Panc1 (cell line): ENCODE measurements around the gene ME1. TPM values are rescaled to one million over a fixed set of nuclear protein-coding genes. Genes with fewer than 3 reads are reported as not detected.

ENCODE experiments used
- ATAC-seq: fragments of 200-7000 bp; cut with Tn5 transposase; 2 replicates; pipeline ENCODE4 v1.9.1; 2020; ENCODE audit warnings: mild to moderate bottlenecking, moderate library complexity
- BruUV-seq: library from RNA; stranded (reverse); fragments of 400-500 nt; replicated peaks from 2 replicates; lab custom pipeline; 2021; lab: Mats Ljungman, UMichigan
- CTCF ChIA-PET: fragments of 300-600 bp; sonication (Branson Sonifier 250); formaldehyde crosslinking; loops from one replicate; lab custom pipeline; 2022; ENCODE audit warnings: antibody characterized with exemption; lab: Charles Lee
- POLR2A ChIA-PET: fragments of 300-600 bp; sonication (Branson Sonifier 250); formaldehyde crosslinking; loops from one replicate; lab custom pipeline; 2022; ENCODE audit warnings: antibody characterized with exemption; lab: Charles Lee
- DNase-seq: peaks from one replicate; pipeline ENCODE4 v3.0.0-alpha.2; 2010; ENCODE audit warnings: low read depth, low spot score
- H3K27ac ChIP-seq: 2 replicates; pipeline ENCODE4 v1.5.1; 2011; ENCODE audit warnings: mild to moderate bottlenecking, low read length, inconsistent platforms
- H3K27me3 ChIP-seq: fragments of 200-500 bp; sonication (Bioruptor generic); 2 replicates; pipeline ENCODE4 v1.6.0; 2014; ENCODE audit warnings: low read length, inconsistent platforms; ENCODE audit not compliant: control insufficient read depth, insufficient read depth
- H3K36me3 ChIP-seq: fragments of 200-500 bp; sonication (Bioruptor generic); 2 replicates; pipeline ENCODE4 v1.5.1; 2014; ENCODE audit warnings: inconsistent platforms, mild to moderate bottlenecking, low read length, moderate library complexity; ENCODE audit not compliant: control insufficient read depth, insufficient read depth
- H3K4me1 ChIP-seq: 2 replicates; pipeline ENCODE4 v1.5.1; 2011; ENCODE audit warnings: inconsistent platforms, mild to moderate bottlenecking, low read length, moderate library complexity; ENCODE audit not compliant: control insufficient read depth, insufficient read depth
- H3K4me3 ChIP-seq, 2 experiments: 2 replicates each; pipeline ENCODE4 v1.5.1; 2011 to 2012; ENCODE audit warnings: low read depth in 2 of 2, low read length in 2 of 2, mild to moderate bottlenecking in 2 of 2, inconsistent platforms in 1 of 2, moderate library complexity in 1 of 2
- H3K9me3 ChIP-seq: fragments of 200-500 bp; sonication (Bioruptor generic); 2 replicates; pipeline ENCODE4 v1.5.1; 2014; ENCODE audit warnings: low read depth, mild to moderate bottlenecking, inconsistent platforms, low read length, moderate library complexity; ENCODE audit not compliant: control insufficient read depth, insufficient read depth
- CTCF ChIP-seq: fragments of 450-650 bp; IDR thresholded peaks from 2 replicates; pipeline ENCODE4 v1.5.1; 2017; ENCODE audit warnings: mild to moderate bottlenecking
- POLR2AphosphoS5 ChIP-seq: IDR thresholded peaks from 2 replicates; pipeline ENCODE4 v1.6.1; 2012; ENCODE audit warnings: mild to moderate bottlenecking, low read depth, low read length, moderate library complexity
- REST ChIP-seq, 2 experiments: IDR thresholded peaks; 2 replicates each; pipeline ENCODE4 v1.6.1; 2011 to 2012; ENCODE audit warnings: low read depth in 2 of 2, control low read depth in 1 of 2, low read length in 1 of 2, mild to moderate bottlenecking in 1 of 2, moderate library complexity in 1 of 2; ENCODE audit not compliant: insufficient read depth in 1 of 2
- SIN3A ChIP-seq: IDR thresholded peaks from 2 replicates; pipeline ENCODE4 v1.6.1; 2012; ENCODE audit warnings: low read depth, mild to moderate bottlenecking, low read length, moderate library complexity, borderline replicate concordance; ENCODE audit not compliant: insufficient read depth
- TCF7L2 ChIP-seq: IDR thresholded peaks from 2 replicates; pipeline ENCODE4 v1.6.1; 2011; ENCODE audit warnings: mild to moderate bottlenecking, low read depth, low read length, inconsistent platforms
- in situ Hi-C: cut with HindIII; loops from 2 replicates; pipeline ENCODE4 v1.10.0; 2016; ENCODE audit warnings: low sequenced_read_pairs, low pct_unique_long_range_greater_than_20kb
- intact Hi-C: fragments of 100-400 bp; cut with micrococcal nuclease; formaldehyde crosslinking; loops from one replicate; pipeline ENCODE4 v1.10.0; 2022; ENCODE audit not compliant: unreplicated experiment
- total RNA-seq: library from RNA; stranded (reverse); gene quantifications from one replicate; pipeline ENCODE4 v1.2.1, GENCODE V29; 2021; ENCODE audit not compliant: unreplicated experiment

Gene ME1
- total RNA-seq, 1 experiment from 2014 or later: 19.7 TPM

- H3K4me3 ChIP-seq: no peak overlapping the region
- ChIA-PET CTCF (no interaction called here), POLR2A (no interaction called here)
- peak overlapping the region; percentile 8; the same call in 1 of the 2 replicates for H3K27ac ChIP-seq
- H3K4me1 ChIP-seq: peaks cover 9% of the 10 kb centered on the region; the same call in 1 of the 2 replicates
- TF ChIP-seq REST (IDR thresholded peaks at IDR 0.05; ENCODE audit: insufficient read depth in 1 of 2, low read depth in 2 of 2, low read length in 1 of 2) (no peak), SIN3A (no peak)
- ATAC-seq (no peak), DNase-seq (no peak)
- no TSS peak for BruUV-seq
- in situ Hi-C loops: no loop called here
- H3K9me3 ChIP-seq: no peaks in the 10 kb centered on the region
- H3K36me3 ChIP-seq: no peaks in the 10 kb centered on the region
- intact Hi-C loops: no loop called here
- no peaks in the 10 kb centered on the region for H3K27me3 ChIP-seq
These were observed 1.8 kb upstream of the ME1 start for GRCh38 chr6:83432636-83433035.

GRCh38 chr6:83431545-83432155 is 799 bp upstream of the ME1 start:
- Histone ChIP-seq H3K4me3 (peak overlapping the region; percentile 60 to 66), H3K9me3 (no peaks in the 10 kb centered on the region), H3K36me3 (no peaks in the 10 kb centered on the region), H3K27ac (peak overlapping the region; percentile 82), H3K27me3 (no peaks in the 10 kb centered on the region), H3K4me1 (peaks cover 9% of the 10 kb centered on the region; the same call in 1 of the 2 replicates)
- ChIA-PET POLR2A (interaction anchor here (0.5 kb wide), 1 partner anchor 211 kb away, joined by 3 read pairs; no protein-coding TSS in a partner anchor), CTCF (interaction anchor here (0.6 kb wide), 1 partner anchor 81 kb away, joined by 4 read pairs; the partner anchor contains the start of gene PRSS35)
- no peak for DNase-seq
- in situ Hi-C loops: no loop called here
- BruUV-seq: no TSS peak
- TF ChIP-seq SIN3A (no peak), REST (IDR thresholded peaks at IDR 0.05; ENCODE audit: insufficient read depth in 1 of 2, low read depth in 2 of 2, low read length in 1 of 2) (no peak), POLR2AphosphoS5 (no peak), CTCF (no peak), TCF7L2 (no peak)
- ATAC-seq: peak; percentile 53
- intact Hi-C loops: no loop called here
